Natural killer cell (primary cell): ENCODE results near the gene CDR2L. TPM values are rescaled to one million over a fixed set of nuclear protein-coding genes. Genes with fewer than 3 reads are reported as not detected.

ENCODE experiments used
- ATAC-seq, 3 donors: fragments of 150-1000 bp in 2 of 3; fragments of 200-7000 bp in 1 of 3; cut with Tn5 transposase; 1 replicate in 1 of 3; 2 replicates in 2 of 3; pipeline ENCODE4 v1.10.0; 2021; ENCODE audit warnings: mild to moderate bottlenecking in 2 of 3, moderate library complexity in 2 of 3
- DNase-seq, 2 donors: peaks; one replicate each; pipeline versions ENCODE4 v3.0.0 to v3.0.0-alpha.2; 2013 to 2021; ENCODE audit warnings: mixed read lengths in 1 of 2
- H3K27ac ChIP-seq: one replicate; pipeline ENCODE4 v1.5.1; 2013; ENCODE audit warnings: mild to moderate bottlenecking, low read length
- H3K27me3 ChIP-seq: one replicate; pipeline ENCODE4 v1.6.1; 2013; ENCODE audit warnings: low read length; ENCODE audit not compliant: control insufficient read depth, insufficient read depth
- H3K36me3 ChIP-seq: one replicate; pipeline ENCODE4 v1.6.1; 2013; ENCODE audit warnings: low read length; ENCODE audit not compliant: control insufficient read depth, insufficient read depth
- H3K4me1 ChIP-seq: one replicate; pipeline ENCODE4 v1.6.1; 2013; ENCODE audit warnings: low read length; ENCODE audit not compliant: control insufficient read depth, insufficient read depth
- H3K4me3 ChIP-seq: one replicate; pipeline ENCODE4 v1.5.1; 2013; ENCODE audit warnings: low read length
- H3K9me3 ChIP-seq: one replicate; pipeline ENCODE4 v1.6.1; 2013; ENCODE audit warnings: low read length; ENCODE audit not compliant: control insufficient read depth, insufficient read depth
- H3K27ac Mint-ChIP-seq, 2 donors: one replicate each; pipeline ENCODE4 v1.8.0; 2022; ENCODE audit warnings: mild to moderate bottlenecking in 2 of 2, mixed read lengths in 2 of 2, moderate library complexity in 1 of 2
- H3K27me3 Mint-ChIP-seq, 2 donors: one replicate each; pipeline ENCODE4 v1.8.0; 2022; ENCODE audit warnings: low read depth in 2 of 2, mixed read lengths in 2 of 2
- H3K36me3 Mint-ChIP-seq: one replicate; pipeline ENCODE4 v1.8.0; 2022; ENCODE audit warnings: mixed read lengths
- H3K4me1 Mint-ChIP-seq, 2 donors: one replicate each; pipeline ENCODE4 v1.8.0; 2022; ENCODE audit warnings: mixed read lengths in 2 of 2
- H3K4me3 Mint-ChIP-seq: one replicate; pipeline ENCODE4 v1.8.0; 2022; ENCODE audit warnings: mild to moderate bottlenecking, moderate library complexity, mixed read lengths
- H3K9me3 Mint-ChIP-seq, 2 donors: one replicate each; pipeline ENCODE4 v1.8.0; 2022; ENCODE audit warnings: mixed read lengths in 2 of 2
- WGBS: methylation state at CpG from one replicate; pipeline ENCODE4 v1.1.7; 2013; ENCODE audit warnings: missing lambda C conversion rate; ENCODE audit not compliant: insufficient coverage; 5-methylcytosine and 5-hydroxymethylcytosine counted together
- intact Hi-C: fragments of 100-400 bp; cut with micrococcal nuclease; formaldehyde crosslinking; loops from one replicate; pipeline ENCODE4 v1.14.2; 2022
- total RNA-seq, 4 donors: library from RNA; stranded (reverse); fragments of 120-200 nt in 1 of 4; gene quantifications; one replicate each; pipeline versions ENCODE4 v1.2.3 to v1.2.4, GENCODE V29; 2013 to 2022
- TF ChIP-seq, protein P1 (sequence below): fragments of 200-600 bp; IDR thresholded peaks from one replicate; pipeline ENCODE4 v1.8.0; 2022; ENCODE audit warnings: antibody characterized with exemption

CDR2L gene
- total RNA-seq, 3 donors from 2014 or later (not counting 1 experiment from before 2014, with no cell fraction given), result 0.14 to 0.23 TPM; not detected in 1

DNA sequence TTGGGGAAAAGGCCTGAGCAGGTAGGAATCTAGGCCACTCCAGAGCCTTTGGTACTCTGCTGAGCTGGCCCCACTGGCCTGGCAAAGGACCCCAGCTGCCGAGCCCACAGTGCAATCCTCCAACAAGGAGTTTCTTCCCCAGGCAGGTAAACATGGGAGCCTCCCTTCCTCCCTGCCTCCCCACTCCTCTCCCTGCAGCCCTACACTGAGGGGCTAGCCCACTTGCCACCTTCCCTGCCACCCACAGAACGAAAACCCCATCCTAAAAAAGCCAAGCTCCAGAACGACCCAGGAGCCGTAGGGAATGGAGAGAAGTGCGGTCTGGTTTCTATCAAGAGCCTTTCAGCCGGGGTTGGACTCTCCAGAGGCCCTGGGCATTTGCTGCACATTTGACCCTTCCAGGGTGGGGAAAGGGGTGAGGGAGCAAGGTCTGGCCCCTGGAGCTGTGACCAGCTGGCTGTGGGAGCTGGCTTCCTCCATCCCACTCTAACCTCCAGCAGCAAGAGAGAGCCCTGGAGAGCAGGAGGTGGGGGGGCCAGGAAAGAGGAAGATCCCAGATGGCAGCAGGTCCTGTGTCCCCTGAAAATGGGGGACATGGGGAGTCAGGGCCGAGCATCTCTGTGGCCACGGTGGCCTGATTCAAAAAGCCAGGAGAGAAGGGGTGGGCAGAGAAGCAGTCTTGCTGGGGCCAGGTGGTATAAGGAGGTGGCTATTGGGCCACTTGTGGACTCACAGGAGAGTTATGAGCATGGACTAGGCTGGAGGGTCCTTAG is 16.2 kb upstream of the CDR2L start:
- 94% methylated on average over 8 of the region's 8 CpGs for WGBS
- H3K4me1 Mint-ChIP-seq, result peaks cover 6% of the 10 kb centered on the region in 2 donors

DNA sequence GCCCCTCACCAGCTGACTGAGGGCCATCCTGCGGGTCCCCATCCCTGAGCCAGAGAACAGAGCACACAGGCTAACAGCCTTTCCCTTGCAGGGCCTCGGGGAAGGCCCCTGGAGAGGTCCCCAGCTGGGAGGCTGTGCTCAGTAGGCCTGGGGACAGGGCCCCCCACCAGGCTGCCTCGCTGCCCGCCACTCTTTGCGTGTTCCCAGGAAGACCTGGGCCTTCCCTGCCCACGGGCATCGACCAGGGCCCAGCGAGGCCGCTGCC is 15.7 kb upstream of the CDR2L start:
- Mint-ChIP-seq H3K27ac (no peak overlapping the region), H3K4me3 (peak overlapping the region; percentile 64), H3K36me3 (no peaks in the 10 kb centered on the region), H3K9me3 (no peaks in the 10 kb centered on the region), H3K4me1 (peaks cover 6% of the 10 kb centered on the region in 2 donors), H3K27me3 (peaks cover 6 to 23% of the 10 kb centered on the region in 2 donors)
- H3K9me3 ChIP-seq, result no peaks in the 10 kb centered on the region
- 41% methylated on average over 9 of the region's 9 CpGs for WGBS
- peaks cover 23% of the 10 kb centered on the region for H3K27me3 ChIP-seq
- H3K4me3 ChIP-seq, result no peak overlapping the region
- TF ChIP-seq, protein P1, sequence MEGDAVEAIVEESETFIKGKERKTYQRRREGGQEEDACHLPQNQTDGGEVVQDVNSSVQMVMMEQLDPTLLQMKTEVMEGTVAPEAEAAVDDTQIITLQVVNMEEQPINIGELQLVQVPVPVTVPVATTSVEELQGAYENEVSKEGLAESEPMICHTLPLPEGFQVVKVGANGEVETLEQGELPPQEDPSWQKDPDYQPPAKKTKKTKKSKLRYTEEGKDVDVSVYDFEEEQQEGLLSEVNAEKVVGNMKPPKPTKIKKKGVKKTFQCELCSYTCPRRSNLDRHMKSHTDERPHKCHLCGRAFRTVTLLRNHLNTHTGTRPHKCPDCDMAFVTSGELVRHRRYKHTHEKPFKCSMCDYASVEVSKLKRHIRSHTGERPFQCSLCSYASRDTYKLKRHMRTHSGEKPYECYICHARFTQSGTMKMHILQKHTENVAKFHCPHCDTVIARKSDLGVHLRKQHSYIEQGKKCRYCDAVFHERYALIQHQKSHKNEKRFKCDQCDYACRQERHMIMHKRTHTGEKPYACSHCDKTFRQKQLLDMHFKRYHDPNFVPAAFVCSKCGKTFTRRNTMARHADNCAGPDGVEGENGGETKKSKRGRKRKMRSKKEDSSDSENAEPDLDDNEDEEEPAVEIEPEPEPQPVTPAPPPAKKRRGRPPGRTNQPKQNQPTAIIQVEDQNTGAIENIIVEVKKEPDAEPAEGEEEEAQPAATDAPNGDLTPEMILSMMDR, result no peak
- H3K4me1 ChIP-seq, result peaks cover 17% of the 10 kb centered on the region
- no peak for DNase-seq
- H3K36me3 ChIP-seq, result no peaks in the 10 kb centered on the region
- no peak for ATAC-seq
- intact Hi-C loops, result no loop called here
- no peak overlapping the region for H3K27ac ChIP-seq

More for the DNA sequence above, 16.2 kb upstream of the CDR2L start:
- Mint-ChIP-seq H3K4me3 (peak overlapping the region; percentile 64), H3K9me3 (no peaks in the 10 kb centered on the region), H3K36me3 (no peaks in the 10 kb centered on the region), H3K27me3 (peaks cover 6 to 21% of the 10 kb centered on the region in 2 donors), H3K27ac (no peak overlapping the region)
- Histone ChIP-seq H3K4me1 (peaks cover 17% of the 10 kb centered on the region), H3K4me3 (no peak overlapping the region), H3K27me3 (peaks cover 23% of the 10 kb centered on the region), H3K27ac (no peak overlapping the region), H3K36me3 (no peaks in the 10 kb centered on the region), H3K9me3 (no peaks in the 10 kb centered on the region)
- DNase-seq (no peak), ATAC-seq (no peak)
- intact Hi-C loops, result no loop called here
- TF ChIP-seq, protein P1, result no peak

DNA sequence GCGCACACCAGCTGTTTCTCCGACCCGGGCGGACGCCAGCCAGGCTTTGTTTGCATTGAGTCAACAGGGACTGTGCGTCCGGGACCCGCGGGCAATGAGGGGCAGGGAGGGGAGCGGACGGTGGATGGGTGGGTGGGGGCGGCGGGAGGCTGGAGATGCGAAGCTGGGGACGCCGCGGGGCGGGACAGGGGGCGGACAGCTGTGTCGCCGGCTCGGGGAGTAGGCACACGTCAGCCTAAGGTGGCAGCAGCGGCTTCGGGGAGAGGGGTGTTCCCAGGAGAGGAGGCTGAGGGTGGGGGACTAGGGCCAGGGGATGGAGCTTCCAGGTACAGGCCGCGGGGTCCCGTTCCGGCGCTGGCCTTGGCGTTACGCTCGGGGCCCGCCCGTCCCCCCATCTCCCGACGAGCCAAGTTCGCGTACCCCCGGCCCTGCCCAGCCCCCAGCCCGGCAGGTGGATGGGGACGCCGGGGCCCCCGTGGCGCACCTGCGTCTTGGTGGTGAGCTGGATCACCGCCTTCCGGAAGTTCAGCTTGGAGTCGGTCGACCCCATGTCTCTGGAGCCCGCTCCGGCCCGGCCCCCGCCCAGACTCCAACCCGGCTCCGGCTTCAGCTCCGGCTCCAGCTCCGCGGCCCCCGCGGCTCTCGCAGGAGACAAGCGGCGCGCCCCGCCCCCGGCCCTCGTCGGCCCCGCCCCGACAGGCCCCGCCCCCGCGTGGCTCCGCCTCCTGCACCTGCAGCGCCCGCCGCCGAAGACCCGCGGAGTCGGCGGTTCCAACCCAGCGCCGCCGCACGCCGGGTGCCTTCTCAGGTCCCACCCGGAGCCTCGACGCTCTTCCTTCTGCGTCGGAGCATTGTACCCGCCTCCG is 15.1 kb upstream of the CDR2L start, which contains the start of gene HID1:
HID1 (minus strand) TSS at position 653 of the 866 bp plus-strand sequence; CDS start at position 550, 103 bp downstream.
- Mint-ChIP-seq H3K4me1 (peaks cover 6% of the 10 kb centered on the region in 2 donors), H3K36me3 (no peaks in the 10 kb centered on the region), H3K27ac (peak within 1 kb of the TSS in 1 of 2 donors; percentile 6), H3K9me3 (no peaks in the 10 kb centered on the region), H3K27me3 (peaks cover 6 to 25% of the 10 kb centered on the region in 2 donors), H3K4me3 (peak within 1 kb of the TSS; percentile 83)
- intact Hi-C loops, result no loop called here
- no peaks in the 10 kb centered on the region for H3K9me3 ChIP-seq
- 3% methylated on average over 95 of the region's 95 CpGs for WGBS
- DNase-seq (peak; percentile 55 to 87), ATAC-seq (peak; percentile 73 to 92 (median 89))
- TF ChIP-seq, protein P1, result no peak
- H3K27me3 ChIP-seq, result peaks cover 23% of the 10 kb centered on the region
- no peak within 1 kb of the TSS for H3K27ac ChIP-seq
- H3K36me3 ChIP-seq, result no peaks in the 10 kb centered on the region
- peak within 1 kb of the TSS; percentile 42 for H3K4me3 ChIP-seq
- peaks cover 17% of the 10 kb centered on the region for H3K4me1 ChIP-seq
